Erythroblast (primary cell): ENCODE measurements around the gene CEACAM16.

Experiments used
- GATA1 ChIP-seq: IDR thresholded peaks from 2 replicates; pipeline ENCODE4 v1.6.1; 2011; ENCODE audit warnings: low read depth, mild to moderate bottlenecking, control low read depth, low read length, moderate library complexity
- POLR2A ChIP-seq: IDR thresholded peaks from 2 replicates; pipeline ENCODE4 v1.6.1; 2011; ENCODE audit warnings: mild to moderate bottlenecking, low read length

DNA sequence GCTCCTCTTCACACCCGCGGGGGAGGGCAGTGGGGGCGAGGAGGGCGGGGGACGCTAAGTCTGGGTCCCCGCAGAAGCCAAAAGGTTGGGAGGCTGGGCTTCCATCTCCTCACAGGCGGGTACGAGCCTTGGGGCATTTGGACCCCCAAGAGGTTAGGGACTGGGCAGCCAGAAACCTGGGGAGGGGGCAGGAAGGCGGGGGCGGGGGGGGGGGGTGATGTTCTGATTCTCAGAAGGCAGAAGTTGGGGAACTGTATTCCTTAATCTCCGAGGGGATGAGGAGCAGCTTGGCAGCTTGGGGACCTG lies 54.6 kb downstream of the CEACAM16 start:
- TF ChIP-seq POLR2A = no peak
- no peak for TF ChIP-seq GATA1
